ENCODE results near the gene DCBLD2. TPM values are rescaled to one million over a fixed set of nuclear protein-coding genes. Genes with fewer than 3 reads are reported as not detected.

DCBLD2 gene
- total RNA-seq, 1 experiment from 2014 or later = 48.0 TPM

DNA sequence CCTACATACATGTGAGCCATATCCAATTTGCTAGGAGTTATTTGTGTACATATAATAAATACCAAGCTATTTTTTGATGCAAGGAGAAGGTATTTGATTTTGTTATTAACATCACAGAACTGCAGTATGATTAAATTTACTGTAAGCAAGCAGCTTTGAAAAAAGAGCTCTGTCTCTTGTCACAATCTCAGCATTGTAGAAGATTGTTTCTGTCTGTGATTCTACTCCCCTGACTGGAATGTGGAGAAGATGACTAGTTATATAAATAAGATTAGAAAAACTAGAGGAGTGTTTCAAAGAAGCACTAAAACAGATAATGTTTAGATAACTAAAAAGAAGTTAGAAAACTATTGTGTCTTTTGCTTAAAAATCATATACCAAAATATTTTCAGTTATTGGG lies 17.1 kb upstream of the DCBLD2 start:
- Histone ChIP-seq H2BK5ac (ENCODE audit: insufficient read length, low read length) (no peak overlapping the region), H4K8ac (replicated peaks; ENCODE audit: insufficient read length, low read depth, low read length) (no peak overlapping the region), H3K18ac (ENCODE audit: insufficient read length, low read depth, low read length) (no peak overlapping the region), H3K23ac (ENCODE audit: insufficient read length, low read depth, low read length) (no peak overlapping the region), H3K23me2 (ENCODE audit: insufficient read length, low read depth, low read length, poor library complexity, severe bottlenecking) (no peaks in the 10 kb centered on the region), H2BK20ac (ENCODE audit: low read depth, low read length, poor library complexity, severe bottlenecking) (no peak overlapping the region), H3K4me1 (ENCODE audit: insufficient read depth, low read length) (no peaks in the 10 kb centered on the region), H4K5ac (ENCODE audit: insufficient read length, low read depth, low read length) (no peak overlapping the region), H3K4ac (ENCODE audit: low read depth, low read length) (no peak overlapping the region), H4K91ac (ENCODE audit: insufficient read length, low read depth, low read length) (no peak overlapping the region), H3K56ac (ENCODE audit: insufficient read length, low read depth, low read length) (no peak overlapping the region), H2AFZ (ENCODE audit: low read length) (no peak overlapping the region), H3K9ac (ENCODE audit: extremely low read depth, insufficient read length, low read length) (no peak overlapping the region), H3T11ph (ENCODE audit: low read length) (no peak overlapping the region), H3K79me2 (ENCODE audit: insufficient read depth, low read length) (no peaks in the 10 kb centered on the region), H2BK15ac (ENCODE audit: low read depth, low read length) (no peak overlapping the region), H3K27ac (ENCODE audit: insufficient read length, low read depth, low read length) (no peak overlapping the region), H4K20me1 (ENCODE audit: control insufficient read depth, insufficient read depth, insufficient read length) (no peaks in the 10 kb centered on the region), H2BK120ac (ENCODE audit: low read depth, low read length, poor library complexity, severe bottlenecking) (no peak overlapping the region), H3K79me1 (ENCODE audit: insufficient read depth, low read depth, low read length, poor library complexity, severe bottlenecking) (no peaks in the 10 kb centered on the region), H2AK5ac (ENCODE audit: insufficient read length, low read length) (no peak overlapping the region), H3K27me3 (ENCODE audit: insufficient read depth, low read length) (no peaks in the 10 kb centered on the region), H3K9me3 (ENCODE audit: control insufficient read depth, low read depth, low read length) (no peaks in the 10 kb centered on the region), H3K14ac (ENCODE audit: insufficient read depth, low read length) (no peak overlapping the region), H2BK12ac (ENCODE audit: insufficient read length, low read depth, low read length) (no peak overlapping the region), H3K4me2 (ENCODE audit: insufficient read depth, insufficient read length, low read length) (no peak overlapping the region)
- no peak for DNase-seq
- no peak overlapping the region for H3K27ac Mint-ChIP-seq
- no peak for TF ChIP-seq CTCF (conservative IDR thresholded peaks at IDR 0.05)
- no peak overlapping the region for H3K4me3 Mint-ChIP-seq
- H3K36me3 Mint-ChIP-seq (ENCODE audit: insufficient read depth in 1 of 3, low read depth in 3 of 3) = no peaks in the 10 kb centered on the region
- H3K9me3 Mint-ChIP-seq = no peaks in the 10 kb centered on the region
- peaks cover 0 to 2% of the 10 kb centered on the region in 2 experiments; a peak in 1 of 4 replicates for H3K4me1 Mint-ChIP-seq
- no peaks in the 10 kb centered on the region; the same call in 1 of the 2 replicates for H3K27me3 Mint-ChIP-seq (ENCODE audit: low read depth)
